Suprapubic skin (tissue), 4 donors: ENCODE measurements around the gene GGT7.

Experiments
- CTCF ChIP-seq, 2 donors: fragments of 200-600 bp in 1 of 2; fragments of 450-650 bp in 1 of 2; sonication (generic) in 1 of 2; IDR thresholded peaks; one replicate each; pipeline ENCODE4 v1.5.1; 2016 to 2019; ENCODE audit warnings: antibody characterized with exemption in 2 of 2, mild to moderate bottlenecking in 1 of 2, moderate library complexity in 1 of 2
- EP300 ChIP-seq: sonication (generic); formaldehyde crosslinking; IDR thresholded peaks from one replicate; pipeline ENCODE4 v1.6.1; 2017; ENCODE audit warnings: antibody characterized with exemption
- POLR2A ChIP-seq, 2 donors: fragments of 450-650 bp; IDR thresholded peaks; one replicate each; pipeline ENCODE4 v1.6.1; 2017; ENCODE audit warnings: antibody characterized with exemption in 2 of 2, mild to moderate bottlenecking in 2 of 2, moderate library complexity in 2 of 2
- POLR2AphosphoS5 ChIP-seq, 3 donors: sonication (generic); formaldehyde crosslinking; IDR thresholded peaks; one replicate each; pipeline ENCODE4 v1.6.1; 2017; ENCODE audit warnings: antibody characterized with exemption in 3 of 3

GRCh38 chr20:34817072-34817471 is 55.6 kb downstream of the GGT7 start:
- no peak for TF ChIP-seq POLR2A (IDR thresholded peaks at IDR 0.05)
- TF ChIP-seq CTCF (IDR thresholded peaks at IDR 0.05): no peak
- no peak for TF ChIP-seq POLR2AphosphoS5 (IDR thresholded peaks at IDR 0.05)
- TF ChIP-seq EP300: no peak
